ENCODE results near the gene STIM2. TPM values are rescaled to one million over a fixed set of nuclear protein-coding genes. Genes with fewer than 3 reads are reported as not detected.

Gene STIM2
- total RNA-seq, 4 donors from 2014 or later, result 15.9 to 25.5 (median 23.6) TPM

- H3K4me3 ChIP-seq (ENCODE audit: low read depth, poor library complexity, severe bottlenecking), result no peak overlapping the region
- peak in 1 of 2 donors; percentile 49 for DNase-seq (ENCODE audit: low spot score in 2 of 2)
- intact Hi-C loops (cut with DNase I; ENCODE audit: low total_unique reads), result no loop called here
- no peak for TF ChIP-seq POLR2A (IDR thresholded peaks at IDR 0.05)
- no peak for TF ChIP-seq CTCF (IDR thresholded peaks at IDR 0.05)
- WGBS, 2 donors, result 45 to 52% methylated on average over 5 of the region's 5 CpGs
Measured at GRCh38 chr4:27059446-27059845, 198.8 kb downstream of the STIM2 start.

GRCh38 chr4:27062256-27062655 lies 201.6 kb downstream of the STIM2 start:
- H3K4me3 ChIP-seq (ENCODE audit: low read depth, poor library complexity, severe bottlenecking), result no peak overlapping the region
- 85 to 89% methylated on average over 7 of the region's 7 CpGs for WGBS, 2 donors
- TF ChIP-seq CTCF (IDR thresholded peaks at IDR 0.05), result no peak
- no peak for TF ChIP-seq POLR2A (IDR thresholded peaks at IDR 0.05)
- DNase-seq (ENCODE audit: low spot score in 2 of 2), result peak in 1 of 2 donors; percentile 37
- intact Hi-C loops (cut with DNase I; ENCODE audit: low total_unique reads), result no loop called here

- no peak for TF ChIP-seq POLR2A (IDR thresholded peaks at IDR 0.05)
- TF ChIP-seq CTCF (IDR thresholded peaks at IDR 0.05), result no peak
- WGBS, 2 donors, result 79 to 82% methylated on average over 3 of the region's 3 CpGs
- DNase-seq (ENCODE audit: low spot score in 2 of 2), result peak; percentile 34 to 72
- intact Hi-C loops (cut with DNase I; ENCODE audit: low total_unique reads), result no loop called here
- no peak overlapping the region for H3K4me3 ChIP-seq (ENCODE audit: low read depth, poor library complexity, severe bottlenecking)
Measured at GRCh38 chr4:27066591-27066990, 205.9 kb downstream of the STIM2 start.

- peak; percentile 14 to 36 for DNase-seq (ENCODE audit: low spot score in 2 of 2)
- no peak for TF ChIP-seq CTCF (IDR thresholded peaks at IDR 0.05)
- TF ChIP-seq POLR2A (IDR thresholded peaks at IDR 0.05), result no peak
- 63 to 72% methylated on average over 14 of the region's 14 CpGs for WGBS, 2 donors
- no peak overlapping the region for H3K4me3 ChIP-seq (ENCODE audit: low read depth, poor library complexity, severe bottlenecking)
- intact Hi-C loops (cut with DNase I; ENCODE audit: low total_unique reads), result no loop called here
Measured at GRCh38 chr4:27068151-27068867, 207.7 kb downstream of the STIM2 start.
